GM18951 (cell line): Measurements from ENCODE around the gene CDH23.

ENCODE experiments used
- POLR2A ChIP-seq: IDR thresholded peaks from 4 replicates; pipeline ENCODE4 v1.6.1; 2011; ENCODE audit warnings: mild to moderate bottlenecking; ENCODE audit not compliant: insufficient read length, insufficient read depth; ENCODE audit errors: extremely low read depth
- in situ Hi-C: fragments of 300-500 bp; cut with MboI; formaldehyde crosslinking; loops from one replicate; pipeline ENCODE4 v1.12.0; 2022; ENCODE audit warnings: low sequenced_read_pairs, mixed read lengths, inconsistent platforms; ENCODE audit not compliant: unreplicated experiment

CDH23 gene

GRCh38 chr10:71828702-71829101 is 432.0 kb downstream of the CDH23 start:
- in situ Hi-C loops = no loop called here
- TF ChIP-seq POLR2A = no peak

DNA sequence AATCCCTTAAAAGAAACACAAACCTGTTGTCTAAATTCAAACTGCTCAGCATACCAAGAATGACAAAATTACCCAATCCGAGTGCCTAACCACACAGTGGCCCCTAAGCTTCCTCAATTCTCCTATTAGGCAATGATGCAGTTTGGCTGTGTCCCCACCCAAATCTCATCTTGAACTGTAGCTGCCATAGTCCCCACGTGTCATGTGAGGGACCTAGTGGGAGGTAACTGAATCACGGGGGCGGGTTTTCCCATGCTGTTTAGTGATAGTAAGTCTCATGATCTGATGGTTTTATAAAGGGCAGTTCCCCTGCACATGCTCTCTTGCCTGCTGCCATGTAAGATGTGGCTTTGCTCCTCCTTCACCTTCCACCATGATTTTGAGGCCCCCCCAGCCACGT is 432.5 kb downstream of the CDH23 start:
- TF ChIP-seq POLR2A = no peak
- in situ Hi-C loops = no loop called here

GRCh38 chr10:71829896-71830295 is 433.2 kb downstream of the CDH23 start:
- in situ Hi-C loops = no loop called here
- TF ChIP-seq POLR2A = no peak

- in situ Hi-C loops = no loop called here
- TF ChIP-seq POLR2A = no peak
Measured at GRCh38 chr10:71830726-71831125, 434.0 kb downstream of the CDH23 start.

- in situ Hi-C loops = no loop called here
- TF ChIP-seq POLR2A = no peak
Measured at GRCh38 chr10:71831646-71832552, 435.2 kb downstream of the CDH23 start.

- in situ Hi-C loops = no loop called here
- TF ChIP-seq POLR2A = no peak
Measured at GRCh38 chr10:71832967-71833366, 436.2 kb downstream of the CDH23 start.

DNA sequence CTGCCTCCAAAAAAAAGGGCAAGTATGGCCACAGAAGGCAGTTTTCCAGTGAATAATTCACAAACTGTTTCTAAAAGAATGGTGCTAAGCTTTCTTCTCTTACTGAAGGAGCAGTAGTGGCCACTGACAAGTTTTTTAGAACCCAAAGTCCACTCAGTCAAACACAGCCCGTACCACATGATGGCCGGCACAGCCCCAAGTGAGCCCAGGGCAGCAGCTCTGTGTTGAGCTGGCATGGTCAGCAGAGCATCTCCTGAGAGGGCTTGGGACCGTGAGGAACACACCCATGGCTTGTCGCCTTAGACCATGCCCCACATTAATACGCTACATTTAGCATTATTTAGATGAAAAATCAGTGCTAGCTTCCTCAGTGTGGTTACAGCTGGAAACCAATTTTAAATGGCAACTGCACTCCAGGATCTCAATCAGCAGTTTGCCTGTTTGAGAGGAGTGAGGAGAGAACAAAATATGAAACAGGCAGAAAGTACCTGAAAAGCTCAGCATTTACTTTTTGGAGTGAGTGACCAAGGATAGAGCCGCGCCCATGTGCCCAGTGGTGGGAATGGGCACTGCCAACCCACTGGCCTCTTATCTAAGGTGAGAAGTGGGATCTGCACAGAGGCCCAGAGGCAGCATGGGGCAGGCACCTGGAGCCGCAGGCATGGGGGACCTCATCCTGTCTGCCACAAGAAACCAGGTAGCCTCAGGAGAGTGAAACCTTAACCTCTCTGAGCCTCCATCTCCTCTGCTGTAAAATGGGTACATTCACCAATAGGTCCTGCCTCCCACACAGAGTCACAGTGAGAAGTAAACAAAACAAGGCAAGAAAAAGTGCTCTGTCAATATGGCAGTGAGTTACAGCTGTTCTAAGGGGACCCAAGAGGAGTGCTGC is 437.0 kb downstream of the CDH23 start:
- no peak for TF ChIP-seq POLR2A
- in situ Hi-C loops = no loop called here

GRCh38 chr10:71834343-71834674 is 437.6 kb downstream of the CDH23 start:
- TF ChIP-seq POLR2A = no peak
- in situ Hi-C loops = no loop called here

- peak; percentile 11 for TF ChIP-seq POLR2A
- in situ Hi-C loops = no loop called here
Measured at GRCh38 chr10:71835671-71836595, 439.2 kb downstream of the CDH23 start.

DNA sequence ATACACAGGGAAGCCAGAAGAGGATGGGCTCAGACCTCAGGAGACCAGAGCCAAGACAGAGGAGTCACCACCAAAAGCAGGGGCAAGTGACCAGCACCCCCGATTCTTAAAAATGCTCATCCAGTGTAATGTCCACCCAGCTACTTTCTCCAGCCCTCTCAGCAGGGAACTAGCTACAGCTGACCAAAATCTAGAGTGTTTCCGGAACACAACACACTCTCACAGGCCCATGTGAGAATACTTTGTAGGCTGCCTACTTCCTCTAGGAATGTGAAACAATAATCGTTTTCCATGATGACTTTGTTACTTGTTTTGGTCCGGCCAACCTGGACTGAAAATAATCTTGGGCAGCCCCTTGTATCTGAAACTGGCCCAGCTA is 439.9 kb downstream of the CDH23 start:
- in situ Hi-C loops = no loop called here
- peak; percentile 2 for TF ChIP-seq POLR2A

DNA sequence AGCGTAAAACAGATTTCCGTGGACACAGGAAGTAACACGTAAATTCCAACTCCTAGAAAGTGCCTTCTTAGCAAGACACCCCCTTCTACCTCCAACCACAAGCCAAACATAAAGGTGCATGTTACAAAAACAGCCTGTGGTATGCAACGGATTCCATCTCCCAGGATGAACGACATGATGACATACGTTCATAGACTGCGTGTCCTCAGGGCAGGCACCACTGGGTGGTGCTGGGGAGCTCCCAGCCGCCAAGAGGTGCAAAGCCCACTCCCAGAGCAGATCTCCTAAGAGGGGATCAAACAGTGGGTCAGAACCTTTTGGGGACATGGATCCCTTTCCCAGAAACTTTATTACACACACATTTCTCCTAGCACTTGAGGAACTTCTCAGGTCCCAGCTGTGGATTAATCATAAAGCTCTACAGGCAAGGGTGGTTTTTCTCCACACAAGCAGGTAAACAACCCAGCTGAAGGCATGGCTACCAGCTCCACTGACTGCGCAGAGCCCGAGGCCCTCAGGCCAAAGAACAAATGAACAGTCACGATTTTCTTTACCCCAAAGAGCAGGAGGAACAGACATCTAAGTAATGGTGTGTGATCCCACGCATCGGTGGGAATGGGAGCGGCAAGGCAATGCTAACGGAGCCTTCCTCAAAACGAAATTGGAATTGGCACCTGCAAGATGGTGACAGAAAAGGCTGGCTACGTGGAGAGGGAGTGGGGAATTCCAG is 440.5 kb downstream of the CDH23 start:
- in situ Hi-C loops = no loop called here
- TF ChIP-seq POLR2A = no peak

DNA sequence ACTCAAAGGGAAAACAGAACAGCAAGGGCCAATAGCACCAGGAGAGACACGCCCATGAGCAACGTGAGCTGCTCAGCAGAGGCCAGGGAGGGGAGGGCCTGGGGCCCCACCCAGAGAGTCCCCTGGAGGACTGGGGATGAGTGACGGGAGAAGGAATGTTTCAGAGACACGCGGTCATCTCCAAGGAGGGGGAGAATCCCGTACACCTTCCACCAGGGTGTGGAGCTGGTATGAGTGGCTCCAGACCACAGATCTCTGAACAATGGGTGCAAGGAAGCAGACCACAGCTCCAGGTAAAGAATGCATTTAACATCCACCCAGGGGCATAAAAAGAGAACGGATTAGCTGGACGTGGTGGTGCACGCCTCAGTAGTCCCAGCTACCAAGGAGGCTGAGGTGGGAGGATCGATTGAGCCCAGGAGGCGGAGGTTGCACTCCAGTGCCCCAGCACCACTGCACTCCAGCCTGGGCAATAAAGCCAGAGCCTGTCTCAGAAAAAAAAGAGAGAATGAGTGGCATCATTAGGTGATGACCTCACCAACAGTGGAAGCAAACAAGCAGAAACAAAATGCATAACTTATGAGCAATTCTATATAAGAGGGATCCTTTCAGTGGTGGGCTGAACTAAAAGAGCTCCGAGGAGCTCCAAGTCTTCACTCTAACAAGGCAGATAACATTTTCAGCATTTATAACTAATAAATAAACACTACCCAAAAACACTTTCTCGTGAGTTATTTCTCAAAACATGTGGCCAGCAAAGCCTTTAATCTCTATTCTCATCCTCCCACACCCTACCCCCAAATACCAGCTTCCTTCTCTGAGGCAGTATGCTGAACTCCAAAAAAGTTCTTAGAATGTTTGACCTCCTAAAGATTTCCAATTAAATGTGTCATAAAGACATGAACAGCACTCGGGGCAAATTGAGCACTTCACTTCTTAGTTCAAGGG is 441.8 kb downstream of the CDH23 start:
- in situ Hi-C loops = no loop called here
- no peak for TF ChIP-seq POLR2A
